Caco-2 (cell line): ENCODE results near the gene ATOSA. TPM values are rescaled to one million over a fixed set of nuclear protein-coding genes. Genes with fewer than 3 reads are reported as not detected.

ENCODE experiments used
- BruUV-seq: library from RNA; stranded (reverse); fragments of 400-500 nt; replicated peaks from 2 replicates; lab custom pipeline; 2021; lab: Mats Ljungman, UMichigan
- CTCF ChIA-PET: fragments of 300-600 bp; sonication (Branson Sonifier 250); formaldehyde crosslinking; loops from one replicate; lab custom pipeline; 2022; ENCODE audit warnings: antibody characterized with exemption; lab: Charles Lee
- POLR2A ChIA-PET: fragments of 300-600 bp; sonication (Branson Sonifier 250); formaldehyde crosslinking; loops from one replicate; lab custom pipeline; 2022; ENCODE audit warnings: antibody characterized with exemption; lab: Charles Lee
- DNase-seq, 2 experiments: peaks; one replicate each; pipeline versions ENCODE4 v3.0.0 to v3.0.0-alpha.2; 2020 to 2022
- H3K27me3 ChIP-seq: replicated peaks from 2 replicates; pipeline ENCODE4 v1.6.0; 2011; ENCODE audit warnings: low read length; ENCODE audit not compliant: control insufficient read depth, insufficient read depth
- H3K36me3 ChIP-seq: 2 replicates; pipeline ENCODE4 v1.5.1; 2011; ENCODE audit warnings: low read length; ENCODE audit not compliant: control insufficient read depth, insufficient read depth
- H3K4me1 ChIP-seq: fragments of 250-450 bp; sonication (Bioruptor Pico); 2 replicates; pipeline ENCODE4 v1.5.1; 2020; ENCODE audit warnings: mild to moderate bottlenecking
- H3K4me3 ChIP-seq: 2 replicates; pipeline ENCODE4 v1.5.1; 2011; ENCODE audit warnings: low read depth, mild to moderate bottlenecking, control low read depth, low read length
- H3K9me3 ChIP-seq: fragments of 250-450 bp; sonication (Bioruptor Pico); 2 replicates; pipeline ENCODE4 v1.5.1; 2020; ENCODE audit warnings: mild to moderate bottlenecking, moderate library complexity
- H3K27ac Mint-ChIP-seq: one replicate; pipeline ENCODE4 v1.8.0; 2022; ENCODE audit warnings: mixed read lengths; ENCODE audit not compliant: unreplicated experiment
- H3K27me3 Mint-ChIP-seq: one replicate; pipeline ENCODE4 v1.8.0; 2022; ENCODE audit warnings: mixed read lengths; ENCODE audit not compliant: insufficient read depth, unreplicated experiment
- H3K36me3 Mint-ChIP-seq: one replicate; pipeline ENCODE4 v1.8.0; 2022; ENCODE audit warnings: mild to moderate bottlenecking, mixed read lengths; ENCODE audit not compliant: insufficient read depth, unreplicated experiment
- H3K4me1 Mint-ChIP-seq: one replicate; pipeline ENCODE4 v1.8.0; 2022; ENCODE audit warnings: low read depth, mixed read lengths; ENCODE audit not compliant: unreplicated experiment
- H3K4me3 Mint-ChIP-seq: one replicate; pipeline ENCODE4 v1.8.0; 2022; ENCODE audit warnings: mild to moderate bottlenecking, moderate library complexity, mixed read lengths; ENCODE audit not compliant: unreplicated experiment
- H3K9me3 Mint-ChIP-seq: one replicate; pipeline ENCODE4 v1.8.0; 2022; ENCODE audit warnings: mixed read lengths; ENCODE audit not compliant: unreplicated experiment
- intact Hi-C: fragments of 100-400 bp; cut with micrococcal nuclease; formaldehyde crosslinking; loops from one replicate; pipeline ENCODE4 v1.10.0; 2022; ENCODE audit not compliant: unreplicated experiment
- total RNA-seq: library from RNA; stranded (reverse); gene quantifications from 2 replicates; pipeline ENCODE4 v1.2.3, GENCODE V29; 2022
- TF ChIP-seq, protein P1 (sequence below), 2 experiments: fragments of 200-600 bp in 1 of 2; IDR thresholded peaks; 1 replicate in 1 of 2; 2 replicates in 1 of 2; pipeline versions ENCODE4 v1.5.1 to v1.8.0; 2011 to 2022; ENCODE audit warnings: antibody characterized with exemption in 1 of 2, control low read depth in 1 of 2, inconsistent platforms in 1 of 2, low read depth in 1 of 2, low read length in 1 of 2, mild to moderate bottlenecking in 1 of 2, moderate library complexity in 1 of 2; ENCODE audit not compliant: insufficient read depth in 1 of 2, severe bottlenecking in 1 of 2, unreplicated experiment in 1 of 2

The ATOSA gene
- total RNA-seq, 1 experiment from 2014 or later: 17.6 TPM

- Histone ChIP-seq H3K27me3 (no peaks in the 10 kb centered on the region), H3K4me3 (no peak overlapping the region), H3K9me3 (no peaks in the 10 kb centered on the region), H3K4me1 (peaks cover 9% of the 10 kb centered on the region), H3K36me3 (no peaks in the 10 kb centered on the region; the same call in 1 of the 2 replicates)
- no peak overlapping the region for H3K4me3 Mint-ChIP-seq
- peaks cover 4% of the 10 kb centered on the region for H3K36me3 Mint-ChIP-seq
- CTCF ChIA-PET: no interaction called here
- no peaks in the 10 kb centered on the region for H3K27me3 Mint-ChIP-seq
- no TSS peak for BruUV-seq
- H3K4me1 Mint-ChIP-seq: no peaks in the 10 kb centered on the region
- POLR2A ChIA-PET: no interaction called here
- no peaks in the 10 kb centered on the region for H3K9me3 Mint-ChIP-seq
- intact Hi-C loops: no loop called here
- TF ChIP-seq, protein P1, sequence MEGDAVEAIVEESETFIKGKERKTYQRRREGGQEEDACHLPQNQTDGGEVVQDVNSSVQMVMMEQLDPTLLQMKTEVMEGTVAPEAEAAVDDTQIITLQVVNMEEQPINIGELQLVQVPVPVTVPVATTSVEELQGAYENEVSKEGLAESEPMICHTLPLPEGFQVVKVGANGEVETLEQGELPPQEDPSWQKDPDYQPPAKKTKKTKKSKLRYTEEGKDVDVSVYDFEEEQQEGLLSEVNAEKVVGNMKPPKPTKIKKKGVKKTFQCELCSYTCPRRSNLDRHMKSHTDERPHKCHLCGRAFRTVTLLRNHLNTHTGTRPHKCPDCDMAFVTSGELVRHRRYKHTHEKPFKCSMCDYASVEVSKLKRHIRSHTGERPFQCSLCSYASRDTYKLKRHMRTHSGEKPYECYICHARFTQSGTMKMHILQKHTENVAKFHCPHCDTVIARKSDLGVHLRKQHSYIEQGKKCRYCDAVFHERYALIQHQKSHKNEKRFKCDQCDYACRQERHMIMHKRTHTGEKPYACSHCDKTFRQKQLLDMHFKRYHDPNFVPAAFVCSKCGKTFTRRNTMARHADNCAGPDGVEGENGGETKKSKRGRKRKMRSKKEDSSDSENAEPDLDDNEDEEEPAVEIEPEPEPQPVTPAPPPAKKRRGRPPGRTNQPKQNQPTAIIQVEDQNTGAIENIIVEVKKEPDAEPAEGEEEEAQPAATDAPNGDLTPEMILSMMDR (IDR thresholded peaks at IDR 0.05; ENCODE audit: insufficient read depth in 1 of 2, low read depth in 1 of 2, low read length in 1 of 2, severe bottlenecking in 1 of 2, unreplicated experiment in 1 of 2): no peak
- no peak for DNase-seq
- H3K27ac Mint-ChIP-seq: no peak overlapping the region
Measured at GRCh38 chr15:52672661-52673060, 6.5 kb downstream of the ATOSA start.

GRCh38 chr15:52670087-52670486, 9.1 kb downstream of the ATOSA start:
- Mint-ChIP-seq H3K27ac (no peak overlapping the region), H3K4me3 (no peak overlapping the region), H3K36me3 (no peaks in the 10 kb centered on the region), H3K9me3 (no peaks in the 10 kb centered on the region), H3K27me3 (no peaks in the 10 kb centered on the region), H3K4me1 (no peaks in the 10 kb centered on the region)
- Histone ChIP-seq H3K4me1 (no peaks in the 10 kb centered on the region), H3K36me3 (no peaks in the 10 kb centered on the region; the same call in 1 of the 2 replicates), H3K27me3 (no peaks in the 10 kb centered on the region), H3K4me3 (no peak overlapping the region), H3K9me3 (no peaks in the 10 kb centered on the region)
- BruUV-seq: no TSS peak
- intact Hi-C loops: no loop called here
- no peak for DNase-seq
- POLR2A ChIA-PET: no interaction called here
- TF ChIP-seq, protein P1 (IDR thresholded peaks at IDR 0.05; ENCODE audit: insufficient read depth in 1 of 2, low read depth in 1 of 2, low read length in 1 of 2, severe bottlenecking in 1 of 2, unreplicated experiment in 1 of 2): no peak
- CTCF ChIA-PET: no interaction called here

GRCh38 chr15:52668133-52668532, 11.1 kb downstream of the ATOSA start:
- Mint-ChIP-seq H3K4me1 (no peaks in the 10 kb centered on the region), H3K27me3 (no peaks in the 10 kb centered on the region), H3K9me3 (no peaks in the 10 kb centered on the region), H3K27ac (no peak overlapping the region), H3K4me3 (no peak overlapping the region), H3K36me3 (no peaks in the 10 kb centered on the region)
- Histone ChIP-seq H3K4me1 (no peaks in the 10 kb centered on the region), H3K36me3 (no peaks in the 10 kb centered on the region; the same call in 1 of the 2 replicates), H3K9me3 (no peaks in the 10 kb centered on the region), H3K4me3 (no peak overlapping the region), H3K27me3 (no peaks in the 10 kb centered on the region)
- ChIA-PET CTCF (no interaction called here), POLR2A (no interaction called here)
- no TSS peak for BruUV-seq
- DNase-seq: no peak
- TF ChIP-seq, protein P1 (IDR thresholded peaks at IDR 0.05; ENCODE audit: insufficient read depth in 1 of 2, low read depth in 1 of 2, low read length in 1 of 2, severe bottlenecking in 1 of 2, unreplicated experiment in 1 of 2): no peak
- intact Hi-C loops: no loop called here
